HG02885 (cell line): ENCODE results near the gene TMTC2.

Experiments
- ATAC-seq: cut with Tn5 transposase; IDR thresholded peaks from one replicate; pipeline ENCODE4 v1.9.1; 2021; ENCODE audit warnings: mild to moderate bottlenecking; ENCODE audit not compliant: unreplicated experiment, poor library complexity

TMTC2 gene

GRCh38 chr12:83044736-83045135, 358.0 kb downstream of the TMTC2 start:
- ATAC-seq, result no peak

DNA sequence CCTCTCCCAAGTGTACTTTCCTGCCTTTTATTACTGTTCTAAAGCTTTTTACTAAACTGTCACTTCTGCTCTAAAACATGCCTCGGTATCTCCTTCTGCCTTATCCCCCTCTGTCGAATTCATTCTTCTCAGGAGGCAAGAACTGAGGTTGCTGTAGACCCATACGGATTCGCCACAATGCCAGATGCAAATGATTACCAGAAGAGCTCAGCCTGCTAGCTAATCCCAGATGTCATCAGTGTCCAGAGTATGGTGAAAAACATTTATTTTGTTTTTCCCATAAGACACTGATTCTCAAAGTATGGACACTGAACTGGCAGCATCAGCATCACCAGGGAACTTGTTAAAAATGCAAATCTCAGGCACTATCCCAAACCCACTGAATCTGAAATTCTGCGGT, 359.3 kb downstream of the TMTC2 start:
- no peak for ATAC-seq

GRCh38 chr12:83049306-83049705, 362.6 kb downstream of the TMTC2 start:
- no peak for ATAC-seq

DNA sequence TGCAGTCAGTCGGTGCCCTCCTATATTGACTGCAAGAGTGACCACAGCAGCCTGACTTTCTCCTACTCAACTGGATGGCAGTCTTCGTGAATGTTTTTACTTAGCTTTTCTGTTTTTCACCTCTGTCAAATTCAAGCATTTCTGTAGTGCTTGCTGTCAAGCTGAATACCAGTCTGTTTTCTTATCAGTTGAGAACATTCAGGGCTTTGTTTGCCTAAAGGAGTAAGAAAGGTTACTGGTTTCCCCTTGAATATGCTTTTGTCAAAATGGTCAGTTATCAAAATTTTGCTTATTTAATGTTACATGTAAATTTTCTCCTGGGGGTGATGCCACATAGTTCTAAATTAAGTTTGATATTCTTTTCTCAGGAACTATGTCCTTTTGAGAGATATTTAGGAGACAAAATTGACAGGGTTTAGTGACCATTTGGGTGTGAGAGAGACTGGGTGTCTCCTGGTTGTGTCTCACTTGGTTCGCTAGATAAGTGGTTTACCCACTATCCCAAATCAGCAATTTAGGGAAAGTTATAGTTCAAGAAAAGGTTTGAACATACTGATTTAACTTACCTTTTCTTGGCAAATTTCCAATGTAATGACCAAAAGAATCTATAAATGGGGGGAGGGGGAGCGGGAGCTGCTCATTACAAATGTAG, 366.3 kb downstream of the TMTC2 start:
- no peak for ATAC-seq

GRCh38 chr12:83057436-83057835, 370.7 kb downstream of the TMTC2 start:
- no peak for ATAC-seq

GRCh38 chr12:83059107-83059506, 372.4 kb downstream of the TMTC2 start:
- no peak for ATAC-seq

DNA sequence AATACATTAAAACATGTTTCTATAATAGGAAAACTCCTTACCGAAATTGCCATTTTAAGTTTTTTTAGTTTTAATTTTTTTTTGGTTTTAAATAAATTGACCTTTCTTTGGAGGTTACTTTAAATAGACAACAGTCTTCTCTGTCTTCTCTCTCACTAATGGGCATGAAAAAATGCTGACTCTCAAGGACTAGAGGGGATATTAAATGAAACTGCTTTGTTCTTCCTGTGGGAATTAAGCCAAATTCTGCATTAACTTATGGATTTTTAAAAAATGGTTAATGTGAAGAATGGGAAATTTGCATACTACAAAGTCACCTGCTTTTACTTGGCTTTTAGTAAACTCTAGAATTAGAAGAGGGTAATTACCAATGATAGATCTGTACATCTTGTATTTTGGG, 378.9 kb downstream of the TMTC2 start:
- no peak for ATAC-seq

DNA sequence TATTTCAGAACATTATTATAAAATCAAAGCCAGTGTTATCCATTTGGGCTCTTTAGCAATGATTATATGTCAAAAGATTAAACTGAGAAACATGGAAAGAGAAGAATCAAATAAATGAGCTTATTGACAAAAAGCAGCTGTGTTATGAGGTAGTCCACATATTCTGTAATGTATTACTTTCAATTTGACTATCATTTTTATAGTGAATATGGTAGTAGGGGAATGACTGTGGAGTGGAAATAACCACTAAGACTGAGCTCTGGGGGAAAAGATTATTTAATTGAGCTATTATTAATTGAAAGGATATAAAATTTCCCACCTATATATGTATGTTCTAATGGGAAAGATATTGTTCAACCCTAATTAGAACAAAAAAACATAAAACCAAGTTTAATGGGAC, 381.3 kb downstream of the TMTC2 start:
- ATAC-seq, result no peak

DNA sequence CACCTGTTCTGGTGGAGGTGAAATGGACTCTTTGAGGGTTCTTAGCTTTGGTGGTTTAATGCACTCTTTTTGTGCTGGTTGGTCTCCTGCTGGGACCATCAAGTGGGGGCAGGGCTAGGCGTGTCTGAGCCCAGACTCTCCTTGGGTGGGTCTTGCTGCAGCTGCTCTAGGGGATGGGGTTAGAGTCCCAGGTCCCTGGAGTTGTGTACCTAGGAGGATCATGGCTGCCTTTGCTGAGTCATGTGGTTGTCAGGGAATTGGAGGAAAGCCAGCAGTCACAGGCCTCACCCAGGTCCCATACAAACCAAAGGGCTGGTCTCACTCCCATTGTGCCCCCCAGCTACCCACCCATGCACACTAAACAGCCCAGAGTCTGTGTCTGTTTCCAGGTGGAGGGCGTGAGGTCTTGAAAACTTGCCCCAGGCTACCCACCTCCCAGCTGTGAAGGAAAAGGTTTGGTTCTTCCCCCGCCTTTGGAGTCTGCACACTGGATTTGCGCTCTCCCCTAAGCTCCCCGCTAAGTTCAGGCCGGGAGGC, 387.7 kb downstream of the TMTC2 start:
- no peak for ATAC-seq

GRCh38 chr12:83075471-83075870, 388.8 kb downstream of the TMTC2 start:
- ATAC-seq, result no peak

GRCh38 chr12:83077041-83077440, 390.3 kb downstream of the TMTC2 start:
- no peak for ATAC-seq

DNA sequence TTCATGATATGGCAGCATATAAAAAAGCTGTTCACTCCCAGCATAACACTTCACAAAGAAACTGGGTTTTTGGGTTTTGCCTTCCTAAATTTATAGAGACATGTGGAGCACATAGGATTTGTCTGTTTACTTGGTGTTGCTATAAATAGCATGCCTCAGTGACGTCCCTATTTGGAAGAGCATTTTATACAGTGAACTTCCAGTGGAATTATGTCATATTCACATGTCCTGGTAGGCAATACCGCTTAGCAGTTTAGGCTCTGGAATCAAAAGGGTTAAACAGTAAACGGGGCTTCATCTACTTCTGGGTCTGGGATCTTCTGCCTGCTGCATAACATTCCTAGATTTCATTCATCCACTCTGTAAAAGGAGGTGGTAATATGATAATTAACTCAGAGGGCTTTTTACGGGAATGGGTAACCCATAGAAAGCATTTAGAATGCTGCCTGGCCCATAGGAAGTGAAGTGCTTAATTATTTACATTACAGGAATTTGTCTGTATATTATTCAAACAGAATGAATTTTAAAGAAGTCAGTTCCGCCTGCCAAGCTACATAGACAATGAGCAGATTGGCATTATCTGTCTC, 396.1 kb downstream of the TMTC2 start:
- ATAC-seq, result no peak

- no peak for ATAC-seq
Measured at GRCh38 chr12:83083616-83084015, 396.9 kb downstream of the TMTC2 start.

DNA sequence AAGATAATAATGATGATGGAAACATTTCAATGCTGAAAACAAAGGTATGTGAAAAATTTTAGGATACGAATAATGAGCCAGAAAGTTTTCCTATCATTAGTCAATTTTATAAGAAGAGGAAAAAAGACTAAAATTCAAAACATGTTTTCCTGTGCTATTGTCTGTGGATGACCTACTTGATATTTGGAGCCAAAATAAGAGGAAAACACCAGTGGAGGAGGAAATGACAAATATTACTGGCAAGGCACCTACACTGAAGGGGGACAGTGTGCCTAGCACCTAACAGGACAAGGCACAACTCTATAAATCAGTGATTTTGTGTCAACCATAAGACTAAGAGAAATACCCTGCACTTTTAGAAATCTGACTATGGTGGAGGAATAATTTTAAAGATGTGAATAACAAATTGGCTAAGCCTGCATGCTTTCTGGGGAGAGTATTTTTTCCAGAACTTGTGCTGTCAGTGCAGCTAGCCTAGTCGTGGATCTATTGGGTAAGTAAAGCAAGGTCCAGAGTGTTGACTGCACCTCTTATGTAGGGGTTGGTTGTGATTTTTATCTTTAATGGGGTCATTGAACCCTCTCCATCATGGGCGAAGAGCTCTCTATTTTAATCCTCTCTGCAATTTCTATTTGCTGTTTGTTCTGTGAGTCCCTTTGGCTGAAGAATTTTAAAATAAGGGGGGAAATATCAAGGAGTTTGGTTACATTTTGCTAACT, 398.0 kb downstream of the TMTC2 start:
- ATAC-seq, result no peak

DNA sequence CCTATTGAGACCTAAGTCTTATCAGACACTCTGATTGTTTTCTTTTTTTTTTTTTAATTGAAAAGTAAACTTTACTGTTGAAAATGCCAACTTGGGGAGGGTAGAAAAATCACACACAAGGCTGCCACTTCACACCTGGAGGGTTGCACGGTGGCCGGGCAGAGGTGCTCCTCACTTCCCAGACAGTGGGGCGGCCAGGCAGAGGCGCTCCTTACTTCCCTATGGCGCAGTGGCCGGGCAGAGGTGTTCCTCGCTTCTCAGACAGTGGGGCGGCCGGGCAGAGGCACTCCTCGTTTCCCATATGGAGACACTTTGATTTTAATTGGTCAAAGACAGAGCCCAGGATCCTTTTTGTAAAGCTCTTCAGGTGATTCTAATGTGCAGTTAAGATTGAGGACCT, 399.3 kb downstream of the TMTC2 start:
- no peak for ATAC-seq

- ATAC-seq, result no peak
Measured at GRCh38 chr12:83089575-83089974, 402.9 kb downstream of the TMTC2 start.

DNA sequence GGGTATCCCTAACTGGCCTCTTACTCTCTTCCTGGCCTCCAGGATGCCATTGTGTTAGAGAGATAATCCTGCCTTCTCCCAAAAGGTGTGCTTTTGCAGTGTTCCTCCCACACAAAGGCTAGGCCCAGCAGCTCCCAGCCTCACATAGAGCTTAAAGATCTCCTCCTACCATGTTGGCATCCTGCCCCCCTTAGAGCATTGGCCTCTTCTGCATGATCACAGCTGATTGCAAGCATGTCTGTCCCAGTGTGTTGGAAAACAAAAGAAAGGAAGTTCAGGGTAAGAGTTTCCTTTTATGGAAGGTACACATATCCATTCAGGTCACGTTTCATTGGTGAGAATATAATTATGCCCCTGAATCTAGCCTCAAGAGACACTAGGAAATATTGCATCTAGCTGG, 405.4 kb downstream of the TMTC2 start:
- ATAC-seq, result no peak

- no peak for ATAC-seq
Measured at GRCh38 chr12:83092606-83093005, 405.9 kb downstream of the TMTC2 start.

- no peak for ATAC-seq
Measured at GRCh38 chr12:83093426-83093825, 406.7 kb downstream of the TMTC2 start.

- ATAC-seq, result no peak
Measured at GRCh38 chr12:83097643-83098342, 411.1 kb downstream of the TMTC2 start.

DNA sequence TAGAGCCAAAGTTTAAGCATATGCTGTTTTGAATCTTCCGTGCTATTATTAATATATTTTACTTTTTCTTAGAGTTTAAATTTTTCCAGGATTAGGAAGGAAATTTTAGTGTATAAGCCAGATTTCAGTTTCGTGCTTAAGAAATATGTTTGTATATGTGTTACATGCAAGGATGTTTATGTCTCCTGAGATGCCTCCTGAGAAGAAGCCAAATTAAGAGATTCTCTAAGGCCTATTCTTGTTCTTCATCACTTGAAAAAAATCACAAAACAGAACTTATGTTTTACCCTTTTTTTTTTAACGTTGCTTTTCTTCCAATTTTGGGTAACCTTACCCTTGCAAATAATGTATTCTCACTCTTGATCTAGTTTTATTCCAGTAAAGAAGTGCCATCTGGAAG, 412.7 kb downstream of the TMTC2 start:
- no peak for ATAC-seq
